Measurements from ENCODE around the gene PSEN1. TPM values are rescaled to one million over a fixed set of nuclear protein-coding genes. Genes with fewer than 3 reads are reported as not detected.

PSEN1 gene
- total RNA-seq, 3 donors from 2014 or later = 93.8 to 147 (median 100.0) TPM

GRCh38 chr14:73264885-73265720 lies 128.8 kb downstream of the PSEN1 start:
- intact Hi-C loops (cut with DNase I, micrococcal nuclease) = no loop called here
- no peak for TF ChIP-seq CTCF (IDR thresholded peaks at IDR 0.05)
- Histone ChIP-seq H3K9me3 (no peaks in the 10 kb centered on the region), H3K4me3 (no peak overlapping the region), H3K4me1 (ENCODE audit: low read depth) (peaks cover 3% of the 10 kb centered on the region), H3K36me3 (ENCODE audit: low read depth) (no peaks in the 10 kb centered on the region)
- ATAC-seq (peak; percentile 28), DNase-seq (peak in 2 of 3 donors; percentile 15 to 53)

- peaks cover 3% of the 10 kb centered on the region for H3K4me1 ChIP-seq (ENCODE audit: low read depth)
- intact Hi-C loops (cut with DNase I, micrococcal nuclease) = no loop called here
- no peaks in the 10 kb centered on the region for H3K9me3 ChIP-seq
- no peaks in the 10 kb centered on the region for H3K36me3 ChIP-seq (ENCODE audit: low read depth)
- DNase-seq (no peak), ATAC-seq (no peak)
- TF ChIP-seq CTCF (IDR thresholded peaks at IDR 0.05) = no peak
- H3K4me3 ChIP-seq = no peak overlapping the region
Observed at GRCh38 chr14:73265721-73266046, 129.4 kb downstream of the PSEN1 start.

- peak in 1 of 3 donors; percentile 19 for DNase-seq
- TF ChIP-seq CTCF (IDR thresholded peaks at IDR 0.05) = no peak
- peaks cover 3% of the 10 kb centered on the region for H3K4me1 ChIP-seq (ENCODE audit: low read depth)
Observed at GRCh38 chr14:73266317-73266716, 130.0 kb downstream of the PSEN1 start.

GRCh38 chr14:73267474-73267873 lies 131.2 kb downstream of the PSEN1 start:
- Histone ChIP-seq H3K9me3 (no peaks in the 10 kb centered on the region), H3K4me3 (no peak overlapping the region), H3K36me3 (ENCODE audit: low read depth) (no peaks in the 10 kb centered on the region), H3K4me1 (ENCODE audit: low read depth) (peaks cover 3% of the 10 kb centered on the region)
- DNase-seq (peak in 1 of 3 donors; percentile 12), ATAC-seq (no peak)
- no peak for TF ChIP-seq CTCF (IDR thresholded peaks at IDR 0.05)
- intact Hi-C loops (cut with DNase I, micrococcal nuclease) = no loop called here

More at GRCh38 chr14:73266317-73266716, 130.0 kb downstream of the PSEN1 start:
- Histone ChIP-seq H3K4me3 (no peak overlapping the region), H3K9me3 (no peaks in the 10 kb centered on the region), H3K36me3 (ENCODE audit: low read depth) (no peaks in the 10 kb centered on the region)
- ATAC-seq = no peak
- intact Hi-C loops (cut with DNase I, micrococcal nuclease) = no loop called here

- Histone ChIP-seq H3K36me3 (ENCODE audit: low read depth) (no peaks in the 10 kb centered on the region), H3K4me3 (no peak overlapping the region), H3K4me1 (ENCODE audit: low read depth) (peaks cover 3% of the 10 kb centered on the region), H3K9me3 (no peaks in the 10 kb centered on the region)
- intact Hi-C loops (cut with DNase I, micrococcal nuclease) = no loop called here
- DNase-seq (peak; percentile 29 to 59 (median 51)), ATAC-seq (peak; percentile 49)
- TF ChIP-seq CTCF (IDR thresholded peaks at IDR 0.05) = no peak
Observed at GRCh38 chr14:73269729-73270531, 133.6 kb downstream of the PSEN1 start.

Data from mucosa of descending colon (tissue), 3 donors.